Fibroblast of pulmonary artery (primary cell): ENCODE measurements around the gene LMAN2.

ENCODE experiments used
- DNase-seq: peaks from one replicate; pipeline ENCODE4 v3.0.0-alpha.2; 2010; ENCODE audit warnings: low read depth
- H3K4me3 ChIP-seq: replicated peaks from 2 replicates; pipeline ENCODE4 v1.5.1; 2011; ENCODE audit warnings: low read depth, mild to moderate bottlenecking, control low read depth, low read length, moderate library complexity
- TF ChIP-seq, protein P1 (sequence below): IDR thresholded peaks from 2 replicates; pipeline ENCODE4 v1.5.1; 2011; ENCODE audit warnings: mild to moderate bottlenecking, control low read depth, low read length, inconsistent platforms; ENCODE audit errors: missing control alignments

The LMAN2 gene

DNA sequence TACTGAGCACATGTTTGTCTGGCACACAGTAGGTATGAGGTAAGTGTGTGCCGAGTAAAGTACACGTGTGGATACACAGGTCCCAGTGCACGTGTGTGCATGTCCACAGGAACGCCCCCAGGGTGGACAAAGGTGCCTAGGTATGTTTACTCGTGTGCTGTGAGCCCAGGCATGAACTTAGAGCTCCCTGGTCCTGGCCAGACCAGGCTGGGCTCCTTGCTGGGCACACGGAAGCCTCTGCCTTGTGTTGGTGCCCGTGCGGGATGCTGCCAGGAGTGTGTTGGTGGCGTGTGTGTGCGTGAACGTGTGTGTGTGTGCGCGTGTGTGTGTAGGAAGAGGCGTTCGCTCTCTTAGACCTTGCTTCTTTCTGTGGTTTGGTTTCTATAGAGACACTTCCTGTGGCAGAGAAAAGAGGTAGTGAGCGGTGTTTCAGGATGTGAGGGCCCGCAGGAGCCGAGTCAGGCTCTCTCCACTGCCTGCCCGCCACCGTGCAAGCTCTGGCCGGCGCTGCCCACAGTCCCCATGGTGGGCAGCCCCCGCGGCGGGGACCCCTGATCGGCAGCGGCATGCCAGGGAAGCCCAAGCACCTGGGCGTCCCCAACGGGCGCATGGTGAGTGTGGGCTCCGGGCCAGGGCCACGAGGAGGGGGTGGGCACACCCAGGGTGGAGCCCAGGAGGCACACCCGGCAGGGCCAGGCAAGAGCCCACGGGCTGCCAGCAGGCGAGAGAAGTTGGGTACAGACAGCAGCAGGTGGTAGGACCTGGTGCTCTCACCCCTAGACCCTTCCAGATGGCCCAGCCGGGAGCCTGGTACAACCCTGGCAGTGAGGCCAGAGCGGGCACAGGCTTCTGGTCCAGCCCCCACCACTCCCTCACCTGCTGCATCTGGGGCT is 6.2 kb upstream of the LMAN2 start, which contains the start of gene RGS14:
Gene RGS14, plus strand, starts transcription at position 466 of the 893 bp plus-strand sequence. Its CDS starts 101 bp downstream, at position 567.
- TF ChIP-seq, protein P1, sequence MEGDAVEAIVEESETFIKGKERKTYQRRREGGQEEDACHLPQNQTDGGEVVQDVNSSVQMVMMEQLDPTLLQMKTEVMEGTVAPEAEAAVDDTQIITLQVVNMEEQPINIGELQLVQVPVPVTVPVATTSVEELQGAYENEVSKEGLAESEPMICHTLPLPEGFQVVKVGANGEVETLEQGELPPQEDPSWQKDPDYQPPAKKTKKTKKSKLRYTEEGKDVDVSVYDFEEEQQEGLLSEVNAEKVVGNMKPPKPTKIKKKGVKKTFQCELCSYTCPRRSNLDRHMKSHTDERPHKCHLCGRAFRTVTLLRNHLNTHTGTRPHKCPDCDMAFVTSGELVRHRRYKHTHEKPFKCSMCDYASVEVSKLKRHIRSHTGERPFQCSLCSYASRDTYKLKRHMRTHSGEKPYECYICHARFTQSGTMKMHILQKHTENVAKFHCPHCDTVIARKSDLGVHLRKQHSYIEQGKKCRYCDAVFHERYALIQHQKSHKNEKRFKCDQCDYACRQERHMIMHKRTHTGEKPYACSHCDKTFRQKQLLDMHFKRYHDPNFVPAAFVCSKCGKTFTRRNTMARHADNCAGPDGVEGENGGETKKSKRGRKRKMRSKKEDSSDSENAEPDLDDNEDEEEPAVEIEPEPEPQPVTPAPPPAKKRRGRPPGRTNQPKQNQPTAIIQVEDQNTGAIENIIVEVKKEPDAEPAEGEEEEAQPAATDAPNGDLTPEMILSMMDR = no peak
- peak; percentile 49 for DNase-seq
- no peak within 1 kb of the TSS for H3K4me3 ChIP-seq

DNA sequence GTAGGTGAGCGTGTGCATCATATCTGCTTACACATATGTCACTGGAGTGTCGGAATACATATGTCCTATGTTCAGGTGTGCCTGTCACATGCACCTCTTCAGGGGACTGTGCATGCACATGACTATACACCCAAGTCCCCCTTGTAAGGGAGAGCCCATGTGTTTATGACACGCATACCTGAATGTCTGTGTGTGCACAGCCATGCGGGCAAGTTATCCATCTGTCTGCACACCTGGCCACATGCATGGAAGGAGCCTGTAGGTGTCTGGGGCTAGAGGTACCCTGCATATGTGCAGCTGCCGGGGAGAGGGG is 5.6 kb upstream of the LMAN2 start:
- no peak overlapping the region for H3K4me3 ChIP-seq

DNA sequence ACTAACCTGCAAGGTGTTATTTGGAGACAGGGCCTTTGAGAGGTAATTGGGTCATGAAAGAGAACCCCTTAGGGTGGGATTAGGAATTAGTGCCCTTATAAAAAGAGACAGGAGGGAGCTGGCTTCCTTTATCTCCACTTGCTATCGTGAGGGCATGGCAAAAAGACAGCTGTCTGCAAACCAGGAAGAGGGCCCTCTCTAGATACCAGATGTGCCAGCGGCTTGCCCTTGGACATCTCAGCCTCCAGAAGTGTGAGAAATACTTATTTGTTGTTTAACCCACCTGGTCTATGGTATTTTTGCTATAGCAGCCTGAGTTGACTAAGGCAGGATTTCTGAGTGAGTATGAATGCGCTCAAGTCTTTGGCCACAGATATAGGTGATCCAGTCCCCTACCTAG is 5.3 kb upstream of the LMAN2 start:
- no peak overlapping the region for H3K4me3 ChIP-seq
- no peak for DNase-seq
- TF ChIP-seq, protein P1 = no peak

More for the DNA sequence above, 5.6 kb upstream of the LMAN2 start:
- TF ChIP-seq, protein P1 = no peak
- DNase-seq = no peak

DNA sequence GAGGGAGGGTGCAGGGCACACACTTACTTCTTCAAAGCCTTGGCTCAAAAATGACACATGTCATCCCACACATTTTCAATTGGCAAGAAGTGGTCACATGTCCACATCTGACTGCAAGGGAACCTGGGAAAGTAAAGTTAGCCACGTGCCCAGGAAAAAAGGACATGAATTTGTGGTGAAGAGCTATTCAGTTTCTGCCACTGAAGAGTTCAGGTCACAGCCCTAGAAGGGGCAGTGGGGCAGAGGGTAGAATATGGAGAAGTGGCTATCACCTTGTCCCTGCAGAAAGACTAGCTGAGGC is 4.3 kb upstream of the LMAN2 start:
- TF ChIP-seq, protein P1 = no peak
- H3K4me3 ChIP-seq = no peak overlapping the region
- DNase-seq = no peak

DNA sequence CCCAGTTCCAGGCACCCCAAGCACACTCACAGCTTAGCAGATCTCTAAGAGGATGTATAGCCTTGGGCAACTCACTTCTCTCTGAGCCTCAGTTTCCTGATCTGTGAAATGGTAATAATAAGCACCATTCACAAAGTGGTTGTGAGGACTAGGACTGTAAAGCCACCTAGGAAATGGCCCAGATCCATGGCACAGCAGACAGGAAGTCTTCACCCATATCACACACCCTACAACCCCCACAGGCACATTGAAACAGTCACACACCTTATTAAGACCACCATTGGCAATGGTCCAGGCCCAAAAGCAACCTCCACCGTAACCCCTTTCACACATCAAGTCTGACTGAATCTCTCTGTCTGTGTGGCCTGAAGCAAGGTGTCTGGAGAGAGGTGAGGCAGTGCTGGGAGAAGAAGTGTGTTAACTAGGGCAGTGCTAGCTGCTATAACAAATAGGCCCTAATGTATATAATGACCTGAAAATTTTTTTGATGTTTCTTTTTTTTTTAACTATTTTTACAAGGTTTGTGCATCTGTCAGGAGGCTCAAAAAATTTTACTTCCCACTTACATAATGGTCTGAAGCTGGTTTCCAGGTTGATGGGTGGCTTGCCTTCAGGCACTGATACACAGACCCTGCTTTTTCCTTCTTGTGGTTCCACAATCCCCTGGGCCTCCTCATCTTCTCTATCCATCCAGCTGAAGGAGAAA is 3.8 kb upstream of the LMAN2 start:
- no peak for DNase-seq
- TF ChIP-seq, protein P1 = no peak
- no peak overlapping the region for H3K4me3 ChIP-seq

DNA sequence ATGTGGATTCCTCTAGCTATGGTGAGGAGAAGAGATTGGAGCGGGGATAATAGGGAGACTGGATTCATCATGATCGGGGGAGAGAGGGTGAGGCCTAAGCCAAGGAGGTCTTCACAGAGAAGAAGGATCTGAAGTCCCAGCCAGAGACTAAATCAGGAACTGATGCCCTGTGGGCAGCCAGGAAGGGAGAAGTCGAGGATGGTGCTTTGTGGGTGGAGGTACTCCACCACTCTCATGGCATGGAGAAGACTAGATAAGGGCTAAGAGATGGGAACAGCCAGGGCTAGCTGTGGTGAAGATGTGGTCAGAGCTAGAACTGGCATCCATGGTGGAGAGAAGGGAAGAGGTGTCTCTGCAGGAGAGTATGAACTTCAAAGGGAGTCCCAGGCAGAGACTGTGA is 3.2 kb upstream of the LMAN2 start:
- TF ChIP-seq, protein P1 = no peak
- no peak overlapping the region for H3K4me3 ChIP-seq
- no peak for DNase-seq
